K562 (cell line): ENCODE measurements around the gene HK1. TPM values are rescaled to one million over a fixed set of nuclear protein-coding genes. Genes with fewer than 3 reads are reported as not detected.

Experiments
- BACH1 ChIP-seq: fragments of 200-800 bp; sonication (Bioruptor generic); IDR thresholded peaks from 2 replicates; pipeline ENCODE4 v1.6.1; 2016; ENCODE audit warnings: missing genetic modification characterization, missing compliant biosample characterization
- CREB3 ChIP-seq: fragments of 450-650 bp; conservative IDR thresholded peaks from 2 replicates; pipeline ENCODE4 v1.6.1; 2016; ENCODE audit warnings: missing genetic modification characterization, low read depth, mild to moderate bottlenecking, missing compliant biosample characterization, moderate library complexity
- CREBBP ChIP-seq: IDR thresholded peaks from one replicate; pipeline ENCODE4 v1.6.1; 2012; ENCODE audit warnings: low read depth, mild to moderate bottlenecking, control low read depth, inconsistent platforms, low read length
- DDX20 ChIP-seq: fragments of 450-650 bp; IDR thresholded peaks from 2 replicates; pipeline ENCODE4 v1.6.1; 2016; ENCODE audit warnings: missing genetic modification characterization, low read depth, mild to moderate bottlenecking, missing compliant biosample characterization, moderate library complexity
- DLX4 ChIP-seq: fragments of 250-450 bp; sonication (Bioruptor Pico); IDR thresholded peaks from 2 replicates; pipeline ENCODE4 v1.6.1; 2021; ENCODE audit warnings: mild to moderate bottlenecking
- FOXM1 ChIP-seq, 2 experiments: fragments of 450-650 bp in 1 of 2; sonication (generic) in 1 of 2; formaldehyde crosslinking in 1 of 2; IDR thresholded peaks; 2 replicates each; pipeline versions ENCODE4 v1.6.1 to v1.9.0; 2017 to 2022; ENCODE audit warnings: low read depth in 2 of 2, mild to moderate bottlenecking in 2 of 2, missing genetic modification reagents in 1 of 2, moderate library complexity in 1 of 2
- HDAC3 ChIP-seq: fragments of 450-650 bp; IDR thresholded peaks from 2 replicates; pipeline ENCODE4 v1.6.1; 2018; ENCODE audit warnings: borderline replicate concordance, mild to moderate bottlenecking, moderate library complexity; ENCODE audit not compliant: partially characterized antibody
- JUN ChIP-seq, 2 experiments: sonication (generic) in 1 of 2; formaldehyde crosslinking in 1 of 2; IDR thresholded peaks; 2 replicates each; pipeline versions ENCODE4 v1.6.1 to v1.8.0; 2012 to 2022; ENCODE audit warnings: borderline replicate concordance in 2 of 2, mild to moderate bottlenecking in 2 of 2, improper control_type of control experiment in 1 of 2, low read depth in 1 of 2, low read length in 1 of 2, missing genetic modification reagents in 1 of 2
- KLF1 ChIP-seq: fragments of 450-650 bp; IDR thresholded peaks from 2 replicates; pipeline ENCODE4 v1.6.1; 2016; ENCODE audit warnings: missing genetic modification characterization, missing compliant biosample characterization
- MAFF ChIP-seq: IDR thresholded peaks from 2 replicates; pipeline ENCODE4 v1.6.1; 2012; ENCODE audit warnings: low read length, improper control_type of control experiment
- NR4A1 ChIP-seq, 2 experiments: fragments of 250-450 bp in 1 of 2; fragments of 450-650 bp in 1 of 2; sonication (Bioruptor Pico) in 1 of 2; IDR thresholded peaks; 2 replicates each; pipeline versions ENCODE4 v1.4.0 to v1.6.1; 2016 to 2020; ENCODE audit warnings: mild to moderate bottlenecking in 2 of 2, missing compliant biosample characterization in 1 of 2, missing genetic modification characterization in 1 of 2, moderate library complexity in 1 of 2
- PCBP2 ChIP-seq: fragments of 200-400 bp; formaldehyde crosslinking; IDR thresholded peaks from 2 replicates; pipeline ENCODE4 v1.6.1; 2018; ENCODE audit warnings: low read length, low read depth, mild to moderate bottlenecking, moderate library complexity; ENCODE audit not compliant: poor library complexity, severe bottlenecking
- POLR2B ChIP-seq: fragments of 450-650 bp; IDR thresholded peaks from 2 replicates; pipeline ENCODE4 v1.6.1; 2018; ENCODE audit warnings: low read depth; ENCODE audit not compliant: partially characterized antibody
- PTRF ChIP-seq: fragments of 450-650 bp; IDR thresholded peaks from 2 replicates; pipeline ENCODE4 v1.6.1; 2016; ENCODE audit warnings: mild to moderate bottlenecking, missing genetic modification characterization, missing compliant biosample characterization
- RBFOX2 ChIP-seq: fragments of 200-400 bp; formaldehyde crosslinking; IDR thresholded peaks from 2 replicates; pipeline ENCODE4 v1.6.1; 2017; ENCODE audit warnings: low read depth, mild to moderate bottlenecking, low read length, moderate library complexity
- SAP30 ChIP-seq: fragments of 200-600 bp; sonication (generic); IDR thresholded peaks from 2 replicates; pipeline ENCODE4 v1.6.1; 2012; ENCODE audit warnings: borderline replicate concordance, low read depth, mild to moderate bottlenecking, moderate library complexity, low read length, control low read depth, inconsistent platforms; ENCODE audit not compliant: insufficient read depth, poor library complexity, severe bottlenecking
- SRSF7 ChIP-seq: fragments of 200-400 bp; formaldehyde crosslinking; optimal IDR thresholded peaks from 2 replicates; pipeline ENCODE3; 2017; ENCODE audit warnings: mild to moderate bottlenecking, low read depth, low read length
- TCF7L2 ChIP-seq: fragments of 150-350 bp; IDR thresholded peaks from 2 replicates; pipeline ENCODE4 v1.6.1; 2016; ENCODE audit warnings: low read depth, mild to moderate bottlenecking, low read length, moderate library complexity
- TCFL5 ChIP-seq: fragments of 250-450 bp; sonication (Bioruptor Pico); conservative IDR thresholded peaks from 2 replicates; pipeline ENCODE4 v1.6.1; 2021; ENCODE audit warnings: mild to moderate bottlenecking, moderate library complexity, matching md5 sums
- U2AF2 ChIP-seq: fragments of 200-400 bp; formaldehyde crosslinking; optimal IDR thresholded peaks from 2 replicates; pipeline ENCODE3; 2017; ENCODE audit warnings: low read depth, mild to moderate bottlenecking, low read length
- XRCC4 ChIP-seq: IDR thresholded peaks from one replicate; pipeline ENCODE4 v1.6.1; 2011; ENCODE audit not compliant: insufficient read depth, insufficient read length; ENCODE audit errors: extremely low read depth
- ZFX ChIP-seq: sonication (generic); formaldehyde crosslinking; IDR thresholded peaks from 2 replicates; pipeline ENCODE4 v1.8.0; 2022; ENCODE audit warnings: mild to moderate bottlenecking, missing genetic modification reagents, moderate library complexity
- ZNF239 ChIP-seq: fragments of 250-450 bp; sonication (Bioruptor Pico); IDR thresholded peaks from 2 replicates; pipeline ENCODE4 v1.4.0; 2020; ENCODE audit warnings: mild to moderate bottlenecking
- ZNF57 ChIP-seq: fragments of 450-650 bp; formaldehyde crosslinking; IDR thresholded peaks from 2 replicates; pipeline ENCODE4 v1.4.0; 2020; ENCODE audit warnings: mild to moderate bottlenecking, moderate library complexity
- ZNF583 ChIP-seq: fragments of 250-450 bp; sonication (Bioruptor Pico); IDR thresholded peaks from 2 replicates; pipeline ENCODE4 v1.4.0; 2020
- polyA plus RNA-seq, 8 experiments: library from polyadenylated mRNA; depleted of rRNA in 4 of 8; stranded (reverse) in 5 of 8; unstranded in 3 of 8; fragments of >200 nt; fragmentation: Nextera tagmentation in 2 of 8; fragmentation: Illumina TruSeq in 1 of 8; extraction: Ambion mirVana in 2 of 8; extraction: Trizol in 1 of 8; gene quantifications; 2 replicates each; pipeline versions ENCODE4 v1.2.1 to v1.2.3, GENCODE V29; 2011 to 2014; ENCODE audit warnings: inconsistent platforms in 1 of 8, missing spikeins in 1 of 8
- total RNA-seq, 7 experiments: library from RNA; depleted of rRNA in 6 of 7; stranded (reverse); fragments of >200 nt in 6 of 7; fragmentation: Illumina TruSeq in 2 of 7; extraction: Trizol in 2 of 7; gene quantifications; 2 replicates each; pipeline versions ENCODE4 v1.2.1 to v1.2.3, GENCODE V29; 2011 to 2021; ENCODE audit warnings: low replicate concordance in 1 of 7
- TF ChIP-seq, protein P1 (sequence below): fragments of 250-450 bp; sonication (Bioruptor Pico); IDR thresholded peaks from 2 replicates; pipeline ENCODE4 v1.8.0; 2022; ENCODE audit warnings: inconsistent platforms

Gene HK1
- total and polyA plus RNA-seq, 9 of the 15 experiments (the other 6 are each of a cell fraction or from before 2014, with no cell fraction given), result 29.2 to 444 (median 193) TPM

DNA sequence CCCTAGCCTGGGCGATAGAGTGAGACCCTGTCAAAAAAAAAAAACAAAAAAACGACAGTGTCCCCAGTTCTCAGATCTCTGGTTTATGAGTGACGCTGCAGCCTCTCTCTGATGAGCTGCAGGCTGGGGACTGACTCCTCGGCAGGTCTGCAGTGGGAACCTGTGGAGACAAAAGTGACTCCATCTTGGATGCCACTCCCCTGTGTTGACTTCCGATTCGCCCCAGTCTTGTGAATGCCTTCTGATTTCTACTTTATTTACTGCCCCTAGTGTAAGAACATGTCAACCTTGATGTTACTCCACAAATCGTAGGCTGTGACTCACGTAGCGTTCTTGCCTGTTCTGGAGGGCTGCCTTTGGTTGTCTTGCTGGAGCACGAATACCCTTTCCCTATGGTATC lies 132.2 kb downstream of the HK1 start (continued):
- TF ChIP-seq POLR2B, result no peak
- no peak for TF ChIP-seq CREBBP
- 0 out of 2 replicates have a peak, but pooled peaks have one; percentile 34 for TF ChIP-seq KLF1 (tag)
- no peak for TF ChIP-seq FOXM1 (IDR thresholded peaks at IDR 0.05; ENCODE audit: low read depth)
- no peak for TF ChIP-seq FOXM1 (CRISPR knock-in tag; IDR thresholded peaks at IDR 0.05; ENCODE audit: low read depth)
- 0 out of 2 replicates have a peak, but pooled peaks have one; percentile 41 for TF ChIP-seq ZNF57 (CRISPR knock-in tag)
- peak; percentile 76 for TF ChIP-seq ZNF239 (CRISPR knock-in tag)
- TF ChIP-seq JUN (IDR thresholded peaks at IDR 0.05; ENCODE audit: borderline replicate concordance, low read depth, low read length), result no peak
- TF ChIP-seq JUN (CRISPR knock-in tag; IDR thresholded peaks at IDR 0.05; ENCODE audit: borderline replicate concordance), result no peak
- no peak for TF ChIP-seq RBFOX2
- no peak for TF ChIP-seq PCBP2
- TF ChIP-seq U2AF2, result no peak
- no peak for TF ChIP-seq NR4A1 (CRISPR knock-in tag; IDR thresholded peaks at IDR 0.05)
- peak; percentile 96 for TF ChIP-seq NR4A1 (tag; IDR thresholded peaks at IDR 0.05)
- TF ChIP-seq SRSF7, result no peak
- TF ChIP-seq DDX20, result peak; percentile 89
- peak; percentile 74; the same call in 1 of the 2 replicates for TF ChIP-seq TCFL5
- TF ChIP-seq, protein P1, sequence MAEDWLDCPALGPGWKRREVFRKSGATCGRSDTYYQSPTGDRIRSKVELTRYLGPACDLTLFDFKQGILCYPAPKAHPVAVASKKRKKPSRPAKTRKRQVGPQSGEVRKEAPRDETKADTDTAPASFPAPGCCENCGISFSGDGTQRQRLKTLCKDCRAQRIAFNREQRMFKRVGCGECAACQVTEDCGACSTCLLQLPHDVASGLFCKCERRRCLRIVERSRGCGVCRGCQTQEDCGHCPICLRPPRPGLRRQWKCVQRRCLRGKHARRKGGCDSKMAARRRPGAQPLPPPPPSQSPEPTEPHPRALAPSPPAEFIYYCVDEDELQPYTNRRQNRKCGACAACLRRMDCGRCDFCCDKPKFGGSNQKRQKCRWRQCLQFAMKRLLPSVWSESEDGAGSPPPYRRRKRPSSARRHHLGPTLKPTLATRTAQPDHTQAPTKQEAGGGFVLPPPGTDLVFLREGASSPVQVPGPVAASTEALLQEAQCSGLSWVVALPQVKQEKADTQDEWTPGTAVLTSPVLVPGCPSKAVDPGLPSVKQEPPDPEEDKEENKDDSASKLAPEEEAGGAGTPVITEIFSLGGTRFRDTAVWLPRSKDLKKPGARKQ (CRISPR knock-in tag), result no peak
- no peak for TF ChIP-seq HDAC3
- TF ChIP-seq TCF7L2, result no peak
- TF ChIP-seq MAFF, result no peak
- TF ChIP-seq CREB3 (tag), result peak; percentile 93
- peak; percentile 78; the same call in 1 of the 2 replicates for TF ChIP-seq BACH1
- TF ChIP-seq SAP30, result no peak
- TF ChIP-seq ZNF583 (CRISPR knock-in tag), result peak; percentile 95
- no peak for TF ChIP-seq ZFX (CRISPR knock-in tag)
- TF ChIP-seq XRCC4, result no peak
- no peak for TF ChIP-seq DLX4
- TF ChIP-seq PTRF (tag), result peak; percentile 93
